Ovary (tissue), 3 donors: ENCODE measurements around the gene CCL5.

Experiments
- POLR2A ChIP-seq: fragments of 450-650 bp; IDR thresholded peaks from one replicate; pipeline ENCODE4 v1.6.1; 2017; ENCODE audit warnings: antibody characterized with exemption, mild to moderate bottlenecking, moderate library complexity
- TF ChIP-seq, protein P1 (sequence below), 3 donors: fragments of 450-650 bp in 2 of 3; fragments of 200-600 bp in 1 of 3; IDR thresholded peaks; one replicate each; pipeline versions ENCODE4 v1.5.1 to v1.8.0; 2016 to 2022; ENCODE audit warnings: antibody characterized with exemption in 3 of 3, mild to moderate bottlenecking in 1 of 3
- donor health status: DM: no; HTN: no; CAD: no.

DNA sequence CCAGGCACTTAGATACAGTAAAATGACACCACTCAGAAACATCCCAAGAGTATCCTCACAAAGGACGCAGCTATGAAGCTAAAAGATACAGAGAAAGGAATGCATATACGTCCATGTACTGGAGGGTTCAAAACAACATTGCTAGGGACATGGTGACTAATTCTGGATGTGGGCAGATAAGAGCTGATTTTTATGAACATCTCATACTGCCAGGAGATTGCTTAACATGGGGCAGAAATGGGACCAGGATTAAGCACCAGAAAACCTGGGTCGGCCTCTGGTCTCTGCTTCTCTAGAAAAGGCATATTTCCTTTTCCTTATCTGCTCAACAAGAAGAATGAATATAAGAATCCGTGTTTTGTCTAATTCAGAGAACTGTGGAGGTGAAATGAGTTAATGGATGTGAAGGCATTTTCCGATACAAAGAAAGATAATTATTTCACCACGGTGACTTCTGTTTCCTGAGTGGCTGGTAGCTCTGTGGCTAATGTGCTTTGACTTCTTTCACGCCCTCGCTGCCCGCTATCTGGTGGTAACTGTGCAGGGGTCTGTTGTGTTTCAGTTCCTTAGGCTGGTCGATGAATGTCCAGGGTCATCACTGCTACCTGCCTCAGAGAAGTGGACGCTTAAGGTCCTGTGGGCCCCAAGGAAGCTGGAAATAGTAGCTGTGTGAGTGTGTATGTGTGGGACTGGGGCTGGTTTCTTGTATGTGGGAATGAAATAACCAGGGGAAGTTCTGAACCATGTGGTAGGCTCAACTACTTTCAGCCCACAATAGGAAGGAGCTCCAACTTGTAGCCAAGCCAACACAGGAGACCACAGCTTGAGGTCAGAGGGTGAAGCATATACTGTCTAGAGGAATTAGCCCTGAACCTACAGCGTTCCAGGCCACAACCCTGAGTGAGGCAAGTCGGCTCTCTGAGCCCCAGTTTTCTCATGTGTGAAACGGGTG lies 15.8 kb upstream of the CCL5 start:
- TF ChIP-seq, protein P1, sequence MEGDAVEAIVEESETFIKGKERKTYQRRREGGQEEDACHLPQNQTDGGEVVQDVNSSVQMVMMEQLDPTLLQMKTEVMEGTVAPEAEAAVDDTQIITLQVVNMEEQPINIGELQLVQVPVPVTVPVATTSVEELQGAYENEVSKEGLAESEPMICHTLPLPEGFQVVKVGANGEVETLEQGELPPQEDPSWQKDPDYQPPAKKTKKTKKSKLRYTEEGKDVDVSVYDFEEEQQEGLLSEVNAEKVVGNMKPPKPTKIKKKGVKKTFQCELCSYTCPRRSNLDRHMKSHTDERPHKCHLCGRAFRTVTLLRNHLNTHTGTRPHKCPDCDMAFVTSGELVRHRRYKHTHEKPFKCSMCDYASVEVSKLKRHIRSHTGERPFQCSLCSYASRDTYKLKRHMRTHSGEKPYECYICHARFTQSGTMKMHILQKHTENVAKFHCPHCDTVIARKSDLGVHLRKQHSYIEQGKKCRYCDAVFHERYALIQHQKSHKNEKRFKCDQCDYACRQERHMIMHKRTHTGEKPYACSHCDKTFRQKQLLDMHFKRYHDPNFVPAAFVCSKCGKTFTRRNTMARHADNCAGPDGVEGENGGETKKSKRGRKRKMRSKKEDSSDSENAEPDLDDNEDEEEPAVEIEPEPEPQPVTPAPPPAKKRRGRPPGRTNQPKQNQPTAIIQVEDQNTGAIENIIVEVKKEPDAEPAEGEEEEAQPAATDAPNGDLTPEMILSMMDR (IDR thresholded peaks at IDR 0.05), result no peak
- TF ChIP-seq POLR2A, result no peak
